HepG2 (cell line): ENCODE measurements around the gene CSTPP1. TPM values are rescaled to one million over a fixed set of nuclear protein-coding genes. Genes with fewer than 3 reads are reported as not detected.

Experiments
- ATAC-seq: fragments of 200-7000 bp; cut with Tn5 transposase; 3 replicates; pipeline ENCODE4 v1.9.1; 2020; ENCODE audit warnings: mild to moderate bottlenecking, moderate library complexity
- BruUV-seq: library from RNA; stranded (reverse); fragments of 400-500 nt; replicated peaks from 2 replicates; lab custom pipeline; 2021; lab: Mats Ljungman, UMichigan
- CTCF ChIA-PET: fragments of 300-600 bp; formaldehyde crosslinking; extraction: SDS; loops from one replicate; lab custom pipeline; 2021; ENCODE audit warnings: low total read pairs, inconsistent platforms, low intra/inter-chr PET ratio; lab: Yijun Ruan, JAX
- POLR2A ChIA-PET: fragments of 350-600 bp; sonication (Branson Sonifier 250); formaldehyde crosslinking; loops from one replicate; lab custom pipeline; 2020; ENCODE audit warnings: antibody characterized with exemption, inconsistent platforms; lab: Yijun Ruan, JAX
- DNase-seq: peaks from one replicate; pipeline ENCODE4 v3.0.0-alpha.2; 2015; ENCODE audit warnings: low spot score
- FAIRE-seq: peaks from 3 replicates; lab custom pipeline; 2011; peaks lifted over from hg19 to GRCh38; lab: Jason Lieb, UNC
- H2AFZ ChIP-seq: one replicate; pipeline ENCODE4 v1.6.1; 2011; ENCODE audit warnings: low read length, inconsistent platforms
- H3K27ac ChIP-seq: fragments of 300-600 bp; 3 replicates; pipeline ENCODE4 v1.8.0; 2011; ENCODE audit warnings: mixed run types, mild to moderate bottlenecking, mixed read lengths, low read length, inconsistent platforms; ENCODE audit not compliant: insufficient read depth; ENCODE audit errors: extremely low read length
- H3K27me3 ChIP-seq, 2 experiments: fragments of 200-600 bp in 1 of 2; 2 replicates in 1 of 2; 3 replicates in 1 of 2; pipeline versions ENCODE4 v1.6.0 to v1.8.0; 2011; ENCODE audit warnings: low read length in 2 of 2, mild to moderate bottlenecking in 2 of 2, moderate library complexity in 2 of 2, inconsistent platforms in 1 of 2; ENCODE audit not compliant: insufficient read depth in 2 of 2, control insufficient read depth in 1 of 2
- H3K36me3 ChIP-seq, 2 experiments: fragments of 200-600 bp in 1 of 2; replicated peaks in 1 of 2; 2 replicates in 1 of 2; 3 replicates in 1 of 2; pipeline versions ENCODE4 v1.5.1 to v1.8.0; 2011; ENCODE audit warnings: low read length in 2 of 2, inconsistent platforms in 1 of 2; ENCODE audit not compliant: insufficient read depth in 2 of 2, control insufficient read depth in 1 of 2
- H3K4me1 ChIP-seq: 2 replicates; pipeline ENCODE4 v1.5.1; 2012; ENCODE audit warnings: low read length, inconsistent platforms; ENCODE audit not compliant: insufficient read depth
- H3K4me2 ChIP-seq: 2 replicates; pipeline ENCODE4 v1.6.0; 2011; ENCODE audit warnings: low read depth, low read length, inconsistent platforms
- H3K4me3 ChIP-seq, 3 experiments: fragments of 200-600 bp in 1 of 3; sonication (generic), shearing (Covaris generic) in 1 of 3; replicated peaks in 1 of 3; 2 replicates each; pipeline ENCODE4 v1.5.1; 2011 to 2016; ENCODE audit warnings: low read length in 3 of 3, inconsistent platforms in 2 of 3, low read depth in 2 of 3, mild to moderate bottlenecking in 2 of 3, control low read depth in 1 of 3, mixed read lengths in 1 of 3; ENCODE audit not compliant: insufficient read depth in 1 of 3
- H3K79me2 ChIP-seq: one replicate; pipeline ENCODE4 v1.6.1; 2011; ENCODE audit warnings: low read length, inconsistent platforms; ENCODE audit not compliant: insufficient read depth
- H3K9ac ChIP-seq: 2 replicates; pipeline ENCODE4 v1.6.0; 2011; ENCODE audit warnings: mild to moderate bottlenecking, low read depth, low read length, inconsistent platforms; ENCODE audit not compliant: insufficient read depth
- H3K9me3 ChIP-seq: 2 replicates; pipeline ENCODE4 v1.5.1; 2012; ENCODE audit warnings: mild to moderate bottlenecking, low read length
- H4K20me1 ChIP-seq: 2 replicates; pipeline ENCODE4 v1.6.0; 2011; ENCODE audit warnings: inconsistent platforms, mild to moderate bottlenecking, low read length, moderate library complexity; ENCODE audit not compliant: insufficient read depth
- DPF2 ChIP-seq: sonication (generic); formaldehyde crosslinking; IDR thresholded peaks from 2 replicates; pipeline ENCODE4 v1.4.0; 2020; ENCODE audit warnings: mild to moderate bottlenecking, low read depth, missing genetic modification reagents, borderline replicate concordance
- HMG20A ChIP-seq: IDR thresholded peaks from 2 replicates; pipeline ENCODE4 v1.6.1; 2016; ENCODE audit warnings: borderline replicate concordance
- HMG20B ChIP-seq: conservative IDR thresholded peaks from 2 replicates; pipeline ENCODE4 v1.6.1; 2016; ENCODE audit warnings: missing genetic modification reagents, missing compliant biosample characterization
- IRF9 ChIP-seq: sonication (generic); formaldehyde crosslinking; IDR thresholded peaks from 2 replicates; pipeline ENCODE4 v1.8.0; 2022; ENCODE audit warnings: missing genetic modification reagents, mild to moderate bottlenecking, borderline replicate concordance
- MAX ChIP-seq: IDR thresholded peaks from 2 replicates; pipeline ENCODE4 v1.6.1; 2012; ENCODE audit warnings: inconsistent platforms
- MXD4 ChIP-seq: IDR thresholded peaks from 2 replicates; pipeline ENCODE4 v1.6.1; 2016; ENCODE audit warnings: mild to moderate bottlenecking, missing biosample characterization, missing genetic modification reagents
- PRMT3 ChIP-seq: sonication (generic); formaldehyde crosslinking; IDR thresholded peaks from 2 replicates; pipeline ENCODE4 v1.8.1; 2022; ENCODE audit warnings: low read depth, mild to moderate bottlenecking, moderate library complexity, missing genetic modification reagents, borderline replicate concordance
- SNAPC2 ChIP-seq: sonication (generic); formaldehyde crosslinking; IDR thresholded peaks from 2 replicates; pipeline ENCODE4 v1.8.1; 2022; ENCODE audit warnings: mild to moderate bottlenecking, missing genetic modification reagents
- ZBTB4 ChIP-seq: sonication (generic); formaldehyde crosslinking; IDR thresholded peaks from 2 replicates; pipeline ENCODE4 v1.4.0; 2020; ENCODE audit warnings: missing genetic modification reagents, mild to moderate bottlenecking, borderline replicate concordance
- ZBTB46 ChIP-seq: sonication (generic); formaldehyde crosslinking; IDR thresholded peaks from 2 replicates; pipeline ENCODE4 v1.4.0; 2020; ENCODE audit warnings: mild to moderate bottlenecking, missing genetic modification reagents, borderline replicate concordance
- ZFP90 ChIP-seq: sonication (generic); formaldehyde crosslinking; IDR thresholded peaks from 2 replicates; pipeline ENCODE4 v1.8.0; 2022; ENCODE audit warnings: missing genetic modification reagents, mild to moderate bottlenecking, inconsistent platforms, borderline replicate concordance
- ZMYM2 ChIP-seq: sonication (generic); formaldehyde crosslinking; IDR thresholded peaks from 2 replicates; pipeline ENCODE4 v1.8.0; 2022; ENCODE audit warnings: mild to moderate bottlenecking, missing genetic modification reagents
- ZNF124 ChIP-seq: sonication (generic); formaldehyde crosslinking; IDR thresholded peaks from 2 replicates; pipeline ENCODE4 v1.4.0; 2020; ENCODE audit warnings: missing genetic modification reagents
- ZNF276 ChIP-seq: sonication (generic); formaldehyde crosslinking; IDR thresholded peaks from 2 replicates; pipeline ENCODE4 v1.4.0; 2020; ENCODE audit warnings: mild to moderate bottlenecking, low read depth, missing genetic modification reagents
- ZNF484 ChIP-seq: sonication (generic); formaldehyde crosslinking; IDR thresholded peaks from 2 replicates; pipeline ENCODE4 v1.5.1; 2020; ENCODE audit warnings: mild to moderate bottlenecking, low read depth, missing genetic modification reagents, borderline replicate concordance
- ZNF776 ChIP-seq: sonication (generic); formaldehyde crosslinking; IDR thresholded peaks from 2 replicates; pipeline ENCODE4 v1.4.0; 2020; ENCODE audit warnings: mild to moderate bottlenecking, missing genetic modification reagents
- ZNF777 ChIP-seq: sonication (generic); formaldehyde crosslinking; IDR thresholded peaks from 2 replicates; pipeline ENCODE4 v1.4.0; 2020; ENCODE audit warnings: missing genetic modification reagents
- WGBS: methylation state at CpG from one replicate; pipeline ENCODE4 v1.1.6; 2017; ENCODE audit warnings: low lambda C conversion rate; 5-methylcytosine and 5-hydroxymethylcytosine counted together
- in situ Hi-C: cut with HindIII; loops from 2 replicates; pipeline ENCODE4 v1.10.0; 2017; ENCODE audit warnings: low pct_unique_long_range_greater_than_20kb; ENCODE audit not compliant: extremely low pct_ligation_motif_present
- intact Hi-C: fragments of 100-400 bp; cut with micrococcal nuclease; formaldehyde crosslinking; loops from one replicate; pipeline ENCODE4 v1.10.0; 2022; ENCODE audit not compliant: unreplicated experiment
- polyA plus RNA-seq, 8 experiments: library from polyadenylated mRNA; depleted of rRNA in 3 of 8; stranded (reverse) in 7 of 8; unstranded in 1 of 8; fragments of >200 nt; fragmentation: Illumina TruSeq in 4 of 8; extraction: Trizol in 4 of 8; gene quantifications; 2 replicates each; pipeline versions ENCODE4 v1.2.1 to v1.2.3, GENCODE V29; 2011 to 2016; ENCODE audit warnings: low read depth in 4 of 8, missing spikeins in 1 of 8, mixed read lengths in 1 of 8; ENCODE audit not compliant: insufficient read depth in 1 of 8
- total RNA-seq, 5 experiments: library from RNA; depleted of rRNA; stranded (reverse); fragments of >200 nt; fragmentation: Illumina TruSeq; extraction: Trizol; gene quantifications; 2 replicates each; pipeline ENCODE4 v1.2.3, GENCODE V29; 2016; ENCODE audit warnings: low read depth in 1 of 5

CSTPP1 gene
- total and polyA plus RNA-seq, 2 of the 13 experiments (the other 11 are each of a cell fraction or from before 2014, with no cell fraction given): 12.3 to 14.6 TPM

- H3K36me3 ChIP-seq: no peaks in the 10 kb centered on the region
- no peak for DNase-seq
- no peak for FAIRE-seq
- ChIA-PET CTCF (no interaction called here), POLR2A (interaction anchor here (0.5 to 1.3 kb wide), 2 partner anchors 8 to 14 kb away, joined by 3 to 4 read pairs; no protein-coding TSS in a partner anchor)
- H2AFZ ChIP-seq: no peak overlapping the region
- H3K4me2 ChIP-seq: no peak overlapping the region
- WGBS: 67% methylated on average over 4 of the region's 4 CpGs
- H3K27me3 ChIP-seq: no peaks in the 10 kb centered on the region
- no peak overlapping the region for H3K4me3 ChIP-seq
- no peaks in the 10 kb centered on the region for H3K79me2 ChIP-seq
- no peaks in the 10 kb centered on the region for H3K9me3 ChIP-seq
- BruUV-seq: no TSS peak
- H3K27ac ChIP-seq: no peak overlapping the region
- TF ChIP-seq ZBTB46 (CRISPR knock-in tag): no peak
- no peak for TF ChIP-seq ZNF484 (CRISPR knock-in tag)
- TF ChIP-seq IRF9 (CRISPR knock-in tag): no peak
- TF ChIP-seq ZNF276 (CRISPR knock-in tag): no peak
- no peak for TF ChIP-seq PRMT3
- TF ChIP-seq ZMYM2 (CRISPR knock-in tag): no peak
- no peak for TF ChIP-seq ZNF777
- no peak for TF ChIP-seq MXD4 (CRISPR knock-in tag)
- TF ChIP-seq ZNF124 (CRISPR knock-in tag): no peak
- no peak for TF ChIP-seq HMG20B (CRISPR knock-in tag)
- TF ChIP-seq ZFP90 (CRISPR knock-in tag): no peak
- TF ChIP-seq ZNF776 (CRISPR knock-in tag): no peak
- no peak for TF ChIP-seq ZBTB4 (CRISPR knock-in tag)
- TF ChIP-seq HMG20A: no peak
- TF ChIP-seq SNAPC2 (CRISPR knock-in tag): no peak
- no peak for TF ChIP-seq DPF2 (CRISPR knock-in tag)
- no peak for TF ChIP-seq MAX
- ATAC-seq: no peak
- H4K20me1 ChIP-seq: no peaks in the 10 kb centered on the region
- in situ Hi-C loops (no loop called here), intact Hi-C loops (no loop called here)
- H3K4me1 ChIP-seq: peaks cover 35% of the 10 kb centered on the region
- H3K9ac ChIP-seq: no peak overlapping the region
Measured at GRCh38 chr11:47201015-47201414, 264.5 kb downstream of the CSTPP1 start.
